GM18508 (cell line): ENCODE results near the gene TMEM127.
A peak's percentile ranks its signal among the peaks of the same experiment; 100 is the strongest.

ENCODE experiments used
- ATAC-seq: cut with Tn5 transposase; IDR thresholded peaks from one replicate; pipeline ENCODE4 v1.9.1; 2021; ENCODE audit warnings: moderate number of reproducible peaks; ENCODE audit not compliant: insufficient read depth, unreplicated experiment

Gene TMEM127

DNA sequence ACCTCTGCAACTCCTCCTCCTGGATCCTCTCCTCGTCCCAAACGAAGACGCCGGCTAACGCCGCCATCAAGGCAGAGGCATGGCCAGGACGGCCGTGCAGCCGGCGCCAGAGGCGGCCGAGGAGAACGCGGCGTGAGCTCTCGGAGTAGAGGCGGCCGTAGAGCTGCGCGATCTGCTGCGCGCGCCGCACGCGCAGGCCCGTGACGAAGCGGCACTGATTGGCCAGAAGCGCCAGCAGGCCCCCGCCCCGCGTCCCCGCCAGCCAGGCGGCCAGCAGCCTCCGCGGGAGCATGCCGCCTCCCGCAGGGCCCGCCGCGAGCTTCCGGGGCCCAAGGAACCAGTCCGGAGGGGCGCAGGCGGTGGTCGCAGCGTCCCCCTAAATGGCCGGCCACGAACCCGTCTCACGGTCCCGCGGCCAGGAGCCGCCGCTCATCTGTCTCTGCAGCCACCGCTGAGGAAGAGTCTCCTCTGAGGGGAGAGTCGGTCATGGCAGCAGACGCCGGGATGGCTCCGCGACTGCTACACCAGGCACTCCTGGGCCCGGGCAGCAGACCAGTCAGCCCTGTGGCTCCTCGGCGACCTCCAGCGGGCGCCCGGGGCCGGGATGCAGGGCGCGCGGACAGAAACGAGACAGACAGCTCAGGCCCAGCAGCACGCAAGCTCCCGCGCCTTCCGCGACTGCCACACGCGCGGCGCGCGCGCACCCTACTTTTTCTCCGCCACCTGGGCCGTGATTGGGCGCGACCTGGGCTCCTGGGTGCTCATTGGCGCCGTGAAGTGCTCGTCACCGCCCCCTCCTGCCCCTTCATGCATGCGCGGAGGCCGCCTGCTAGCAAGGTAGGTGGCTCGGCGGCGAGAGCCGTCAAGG, 57.4 kb downstream of the TMEM127 start, which contains the start of gene STARD7:
Gene STARD7, minus strand, starts transcription at position 685 of the 868 bp plus-strand sequence. Its CDS starts 393 bp downstream, at position 292.
- ATAC-seq = peak; percentile 53

DNA sequence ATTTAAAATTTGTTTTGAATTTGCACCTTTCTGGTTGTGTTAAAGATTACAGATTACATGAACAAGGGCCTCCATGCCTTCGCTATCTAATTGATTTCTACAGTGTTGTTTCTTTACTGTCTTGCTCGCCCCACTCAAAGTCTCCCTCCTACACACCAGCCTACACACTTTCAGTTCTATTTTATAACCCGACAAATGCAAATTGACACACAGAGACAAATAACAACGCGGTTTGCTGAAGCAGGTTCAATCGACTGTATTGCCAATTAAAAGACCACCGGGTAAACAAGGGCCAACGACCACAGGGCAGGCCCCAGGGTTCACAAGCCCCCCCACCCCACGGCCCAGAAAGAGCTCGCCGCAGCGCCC, 58.0 kb downstream of the TMEM127 start:
- ATAC-seq = no peak

DNA sequence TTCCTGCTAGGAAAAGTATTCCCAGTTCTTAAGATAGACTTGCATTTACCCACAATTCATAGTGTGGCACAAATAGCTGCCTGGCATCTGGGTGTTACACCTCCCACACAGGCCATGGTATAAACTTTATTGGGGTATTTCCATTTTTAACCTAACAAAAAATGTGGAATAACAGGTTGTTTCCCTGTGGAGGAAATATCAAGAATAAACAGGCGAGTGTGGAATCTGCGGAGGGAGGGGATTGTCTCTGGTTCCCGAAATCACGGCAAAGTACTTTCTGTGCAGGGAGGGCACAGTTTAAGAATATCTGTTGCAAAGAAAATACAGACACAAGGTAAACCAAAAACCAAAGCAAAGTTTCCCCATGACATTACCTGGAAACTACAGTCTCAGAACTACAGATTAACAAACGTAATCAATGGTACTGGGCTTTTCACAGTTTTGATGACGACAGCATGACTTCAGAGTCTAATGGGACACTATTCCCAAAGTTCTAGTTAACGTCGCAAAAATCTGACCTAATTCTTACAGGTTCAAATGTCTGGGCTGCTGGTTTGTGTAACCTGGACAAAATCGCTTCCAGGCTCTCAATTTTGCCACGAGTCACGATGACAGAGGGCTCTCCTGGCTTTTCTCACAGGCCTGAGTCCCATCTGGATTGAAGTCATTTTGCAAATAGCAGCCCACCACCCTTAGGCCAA, 58.6 kb downstream of the TMEM127 start:
- no peak for ATAC-seq

DNA sequence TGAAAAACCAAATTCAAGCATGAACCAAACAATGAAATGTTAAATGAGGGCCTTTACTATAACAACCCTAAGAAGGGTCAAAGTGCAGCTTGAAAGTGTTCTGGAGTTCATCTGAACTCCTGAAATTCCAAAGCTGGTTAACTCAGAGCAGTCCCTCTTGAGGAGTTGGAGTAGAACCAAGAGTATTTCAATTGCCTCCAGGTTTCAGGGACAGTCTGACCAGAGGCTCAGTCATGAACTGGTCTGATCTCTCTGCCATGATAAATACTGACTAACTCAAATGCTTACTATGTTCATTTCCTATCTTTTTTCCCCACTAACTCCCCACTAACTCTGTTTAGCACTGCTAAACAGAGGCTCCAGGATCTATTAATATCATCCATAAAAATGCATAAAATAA, 59.9 kb downstream of the TMEM127 start:
- ATAC-seq = no peak

DNA sequence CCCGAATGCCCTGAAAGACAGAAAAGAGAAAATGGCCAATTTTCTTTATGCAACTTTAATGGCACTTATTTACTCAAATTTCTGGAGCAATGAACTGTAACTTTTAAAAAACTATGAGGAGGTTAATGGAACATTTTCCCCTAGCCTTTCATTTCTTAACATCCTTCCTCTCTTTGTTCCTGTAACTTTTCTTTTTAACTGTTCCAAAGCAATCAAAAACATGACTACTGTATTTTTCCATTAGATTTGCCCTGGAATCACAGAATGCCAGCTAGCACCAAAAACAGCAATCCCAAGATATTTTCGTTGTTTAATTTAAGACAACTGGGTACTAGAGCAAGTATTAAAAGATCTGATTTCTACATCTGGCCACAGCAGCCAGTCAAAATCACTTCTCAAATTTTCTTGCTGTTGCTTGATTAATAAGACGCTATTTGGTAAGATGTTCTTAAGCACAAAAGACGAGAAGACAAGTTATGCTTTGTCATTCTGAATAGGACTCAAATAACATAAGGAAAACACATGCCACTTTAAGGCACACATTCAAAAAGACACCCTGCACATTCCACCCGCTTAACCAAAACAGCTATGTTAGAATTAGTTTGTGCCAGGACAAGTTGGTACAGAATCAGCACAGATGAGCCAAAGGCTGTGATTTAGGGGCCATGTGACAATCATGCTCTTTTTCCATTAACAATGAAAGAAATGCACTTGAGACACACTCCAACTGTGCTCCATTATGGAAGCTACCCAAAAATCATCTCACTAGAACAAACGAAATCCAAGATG, 60.8 kb downstream of the TMEM127 start:
- ATAC-seq = no peak

DNA sequence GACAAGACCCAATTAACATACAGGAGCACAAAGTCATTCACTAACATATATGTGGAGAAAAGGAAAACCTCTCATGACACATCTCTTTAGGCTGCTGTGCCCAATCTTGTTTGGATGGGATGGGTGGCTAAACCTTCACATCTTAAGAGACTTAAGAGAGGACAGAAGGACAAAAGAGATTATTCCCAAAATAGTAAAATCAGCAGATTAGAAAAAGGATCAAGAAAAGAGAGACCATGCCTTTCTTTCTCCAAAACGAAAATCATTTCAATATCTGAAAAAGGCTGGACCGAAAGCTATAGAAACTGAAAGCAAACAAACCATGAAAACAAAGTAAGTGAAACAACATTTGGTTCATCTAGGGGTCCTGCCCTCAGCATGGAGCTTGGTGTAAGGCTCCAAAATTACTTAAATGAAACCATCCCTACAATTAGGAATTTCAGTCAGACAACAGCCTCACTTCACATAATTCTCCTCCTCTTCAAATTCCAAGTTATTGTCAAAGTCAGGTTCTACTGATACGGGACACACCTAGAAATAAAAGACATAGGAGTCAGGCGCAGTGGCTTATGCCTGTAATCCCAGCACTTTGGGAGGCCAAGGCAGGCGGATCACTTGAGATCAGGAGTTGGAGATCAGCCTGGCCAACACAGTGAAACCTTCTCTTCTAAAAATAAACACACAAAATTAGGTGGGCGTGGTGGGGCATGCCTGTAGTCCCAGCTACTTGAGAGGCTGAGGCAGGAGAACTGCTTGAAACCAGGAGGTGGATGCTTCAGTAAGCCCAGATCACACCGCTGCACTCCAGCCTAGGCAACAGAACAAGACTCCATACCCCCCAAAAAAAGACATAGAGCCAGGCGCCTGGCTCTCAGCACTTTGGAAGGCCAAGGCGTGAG, 62.4 kb downstream of the TMEM127 start:
- ATAC-seq = no peak

DNA sequence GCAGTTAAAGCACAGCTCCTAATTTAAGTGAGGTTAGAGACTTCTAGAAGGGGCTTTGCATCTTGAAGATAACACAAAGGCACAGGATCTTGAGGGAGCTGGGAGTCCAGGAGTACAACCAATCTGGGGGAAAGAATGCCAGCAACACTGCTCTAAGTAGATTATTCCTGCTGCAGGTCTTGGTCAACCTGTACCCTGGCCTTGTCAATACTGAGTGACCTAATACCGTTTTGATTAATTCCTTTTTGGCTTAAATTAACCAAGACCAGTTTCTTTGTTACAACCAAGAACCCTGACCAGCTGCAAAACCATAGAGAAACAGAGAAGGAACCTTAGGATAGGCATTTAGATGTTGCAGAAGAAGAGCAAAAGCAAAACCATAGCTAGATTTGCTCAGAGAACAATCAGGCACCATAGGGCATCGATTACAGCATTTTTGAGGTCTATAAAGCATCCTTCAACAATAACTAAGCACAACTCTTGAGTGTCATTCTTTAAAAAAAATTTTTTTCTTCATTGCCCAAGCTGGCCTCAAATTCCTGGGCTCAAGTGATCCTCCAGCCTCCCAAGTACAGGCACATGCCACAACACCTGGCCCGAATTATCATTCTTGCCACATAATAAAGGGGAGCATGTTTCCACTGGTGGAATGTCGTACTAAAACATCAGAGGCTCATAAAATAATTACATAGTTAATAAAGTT, 63.5 kb downstream of the TMEM127 start:
- no peak for ATAC-seq

DNA sequence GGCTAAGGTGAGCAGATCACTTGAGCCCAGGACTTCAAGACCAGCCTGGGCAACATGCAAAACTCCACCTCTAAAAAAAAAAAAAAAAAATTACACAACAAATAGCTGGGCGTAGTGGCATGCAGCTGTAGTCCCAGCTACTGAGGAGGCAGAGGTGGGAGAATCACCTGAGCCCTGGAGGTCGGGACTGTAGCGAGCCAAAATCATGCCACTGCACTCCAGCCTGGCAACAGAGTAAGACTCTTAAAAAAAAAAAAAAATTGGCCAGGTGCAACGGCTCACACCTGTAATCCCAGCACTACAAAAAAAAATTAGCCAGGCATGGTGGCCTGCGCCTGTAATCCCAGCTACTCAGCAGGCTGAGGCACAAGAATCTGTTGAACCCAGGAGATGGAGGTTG, 64.5 kb downstream of the TMEM127 start:
- no peak for ATAC-seq

DNA sequence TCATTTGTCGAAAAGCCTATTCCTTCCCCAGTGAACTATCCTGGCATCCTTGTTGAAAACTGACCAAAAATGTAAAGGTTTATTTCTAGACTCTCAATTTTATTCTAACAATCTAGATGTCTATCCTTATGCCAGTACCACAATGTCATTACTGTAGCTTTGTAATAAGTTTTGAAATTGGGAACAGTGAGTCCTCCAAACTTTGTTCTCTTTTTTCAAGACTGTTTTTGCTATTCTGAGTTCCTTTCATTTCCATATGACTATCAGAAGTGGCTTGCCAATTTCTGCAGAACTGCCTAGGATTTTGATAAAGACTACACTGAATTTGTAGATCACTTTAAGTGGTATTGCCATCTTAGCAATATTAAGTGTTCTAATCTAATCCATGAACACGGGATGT, 66.9 kb downstream of the TMEM127 start:
- ATAC-seq = no peak
